DND-41 (cell line): ENCODE results near the gene TMEM115.
A peak's percentile ranks its signal among the peaks of the same experiment; 100 is the strongest.

Experiments used
- ATAC-seq: fragments of 200-7000 bp; cut with Tn5 transposase; 3 replicates; pipeline ENCODE4 v1.9.1; 2021; ENCODE audit warnings: low read depth; ENCODE audit not compliant: insufficient read depth
- DNase-seq: peaks from one replicate; pipeline ENCODE4 v3.0.0-alpha.2; 2020
- H2AFZ ChIP-seq: 2 replicates; pipeline ENCODE4 v1.6.0; 2012; ENCODE audit warnings: low read depth, low read length
- H3K27ac ChIP-seq: 2 replicates; pipeline ENCODE4 v1.5.1; 2012; ENCODE audit warnings: low read length, inconsistent platforms
- H3K27me3 ChIP-seq: fragments of 200-600 bp; sonication (generic); 2 replicates; pipeline ENCODE4 v1.6.0; 2012; ENCODE audit warnings: low read length, mild to moderate bottlenecking, inconsistent platforms; ENCODE audit not compliant: insufficient read depth, poor library complexity
- H3K36me3 ChIP-seq: 2 replicates; pipeline ENCODE4 v1.5.1; 2012; ENCODE audit warnings: low read length, inconsistent platforms; ENCODE audit not compliant: insufficient read depth
- H3K4me1 ChIP-seq: 2 replicates; pipeline ENCODE4 v1.5.1; 2012; ENCODE audit warnings: mild to moderate bottlenecking, low read length; ENCODE audit not compliant: insufficient read depth
- H3K4me2 ChIP-seq: 2 replicates; pipeline ENCODE4 v1.6.0; 2012; ENCODE audit warnings: mild to moderate bottlenecking, moderate library complexity, low read length, inconsistent platforms; ENCODE audit not compliant: insufficient read depth
- H3K4me3 ChIP-seq, 2 experiments: fragments of 200-600 bp in 1 of 2; shearing (Covaris generic) in 1 of 2; 2 replicates each; pipeline ENCODE4 v1.5.1; 2012 to 2016; ENCODE audit warnings: inconsistent platforms in 2 of 2, low read length in 2 of 2, mild to moderate bottlenecking in 2 of 2, low read depth in 1 of 2, moderate library complexity in 1 of 2
- H3K79me2 ChIP-seq: 2 replicates; pipeline ENCODE4 v1.6.0; 2012; ENCODE audit warnings: low read length, inconsistent platforms; ENCODE audit not compliant: insufficient read depth
- H3K9ac ChIP-seq: 2 replicates; pipeline ENCODE4 v1.6.0; 2012; ENCODE audit warnings: low read depth, mild to moderate bottlenecking, inconsistent platforms, low read length, moderate library complexity
- H3K9me3 ChIP-seq: 2 replicates; pipeline ENCODE4 v1.5.1; 2012; ENCODE audit warnings: low read length, moderate library complexity, mild to moderate bottlenecking, inconsistent platforms; ENCODE audit not compliant: insufficient read depth, severe bottlenecking
- H4K20me1 ChIP-seq: 2 replicates; pipeline ENCODE4 v1.6.0; 2012; ENCODE audit warnings: low read length; ENCODE audit not compliant: insufficient read depth
- EZH2 ChIP-seq: IDR thresholded peaks from 3 replicates; pipeline ENCODE4 v1.6.1; 2012; ENCODE audit warnings: borderline replicate concordance, low read depth, mild to moderate bottlenecking, moderate library complexity, low read length, inconsistent platforms; ENCODE audit not compliant: severe bottlenecking
- TF ChIP-seq, protein P1 (sequence below): IDR thresholded peaks from 2 replicates; pipeline ENCODE4 v1.5.1; 2012; ENCODE audit warnings: borderline replicate concordance, low read length, moderate library complexity, mild to moderate bottlenecking; ENCODE audit not compliant: poor library complexity, severe bottlenecking; ENCODE audit errors: extremely low read depth

TMEM115 gene

GRCh38 chr3:50388016-50388719, 28.8 kb upstream of the TMEM115 start:
- Histone ChIP-seq H3K79me2 (no peaks in the 10 kb centered on the region), H3K4me2 (no peak overlapping the region), H3K4me3 (no peak overlapping the region), H3K9ac (no peak overlapping the region), H4K20me1 (peaks cover 9% of the 10 kb centered on the region; the same call in 1 of the 2 replicates), H3K9me3 (no peaks in the 10 kb centered on the region), H3K4me1 (no peaks in the 10 kb centered on the region), H2AFZ (no peak overlapping the region), H3K36me3 (no peaks in the 10 kb centered on the region), H3K27me3 (no peaks in the 10 kb centered on the region), H3K27ac (no peak overlapping the region)
- TF ChIP-seq, protein P1, sequence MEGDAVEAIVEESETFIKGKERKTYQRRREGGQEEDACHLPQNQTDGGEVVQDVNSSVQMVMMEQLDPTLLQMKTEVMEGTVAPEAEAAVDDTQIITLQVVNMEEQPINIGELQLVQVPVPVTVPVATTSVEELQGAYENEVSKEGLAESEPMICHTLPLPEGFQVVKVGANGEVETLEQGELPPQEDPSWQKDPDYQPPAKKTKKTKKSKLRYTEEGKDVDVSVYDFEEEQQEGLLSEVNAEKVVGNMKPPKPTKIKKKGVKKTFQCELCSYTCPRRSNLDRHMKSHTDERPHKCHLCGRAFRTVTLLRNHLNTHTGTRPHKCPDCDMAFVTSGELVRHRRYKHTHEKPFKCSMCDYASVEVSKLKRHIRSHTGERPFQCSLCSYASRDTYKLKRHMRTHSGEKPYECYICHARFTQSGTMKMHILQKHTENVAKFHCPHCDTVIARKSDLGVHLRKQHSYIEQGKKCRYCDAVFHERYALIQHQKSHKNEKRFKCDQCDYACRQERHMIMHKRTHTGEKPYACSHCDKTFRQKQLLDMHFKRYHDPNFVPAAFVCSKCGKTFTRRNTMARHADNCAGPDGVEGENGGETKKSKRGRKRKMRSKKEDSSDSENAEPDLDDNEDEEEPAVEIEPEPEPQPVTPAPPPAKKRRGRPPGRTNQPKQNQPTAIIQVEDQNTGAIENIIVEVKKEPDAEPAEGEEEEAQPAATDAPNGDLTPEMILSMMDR = peak; percentile 44
- TF ChIP-seq EZH2 = no peak
- ATAC-seq = 0 out of 3 replicates have a peak, but pooled peaks have one; percentile 45
- DNase-seq = no peak

DNA sequence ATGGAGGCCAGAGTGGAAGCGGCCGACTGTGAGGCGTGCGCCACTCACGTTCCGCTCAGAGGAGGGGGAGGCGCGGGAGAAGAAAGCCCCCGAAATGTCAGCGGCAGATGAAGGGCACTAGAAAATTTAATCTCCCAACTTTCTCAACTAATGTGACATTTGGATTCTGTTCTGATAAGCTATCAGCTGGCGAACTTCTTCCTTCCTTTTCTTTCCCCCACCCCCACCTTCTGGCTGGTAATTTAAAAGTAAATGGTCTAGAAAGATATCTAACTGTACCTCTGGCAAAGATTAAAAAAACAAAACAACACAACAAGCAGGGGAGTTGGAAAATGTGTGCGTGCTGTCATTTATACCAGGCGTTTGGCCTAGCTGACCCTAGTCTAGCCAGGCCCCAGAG, 26.4 kb upstream of the TMEM115 start:
- no peaks in the 10 kb centered on the region for H3K4me1 ChIP-seq
- H3K9ac ChIP-seq = no peak overlapping the region
- ATAC-seq (no peak), DNase-seq (no peak)
- TF ChIP-seq EZH2 = no peak
- TF ChIP-seq, protein P1 = no peak
- H3K79me2 ChIP-seq = no peaks in the 10 kb centered on the region
- no peak overlapping the region for H3K4me3 ChIP-seq
- H3K27ac ChIP-seq = no peak overlapping the region
- H3K27me3 ChIP-seq = no peaks in the 10 kb centered on the region
- H3K4me2 ChIP-seq = no peak overlapping the region
- peaks cover 9% of the 10 kb centered on the region; the same call in 1 of the 2 replicates for H4K20me1 ChIP-seq
- no peak overlapping the region for H2AFZ ChIP-seq
- no peaks in the 10 kb centered on the region for H3K36me3 ChIP-seq
- H3K9me3 ChIP-seq = no peaks in the 10 kb centered on the region

DNA sequence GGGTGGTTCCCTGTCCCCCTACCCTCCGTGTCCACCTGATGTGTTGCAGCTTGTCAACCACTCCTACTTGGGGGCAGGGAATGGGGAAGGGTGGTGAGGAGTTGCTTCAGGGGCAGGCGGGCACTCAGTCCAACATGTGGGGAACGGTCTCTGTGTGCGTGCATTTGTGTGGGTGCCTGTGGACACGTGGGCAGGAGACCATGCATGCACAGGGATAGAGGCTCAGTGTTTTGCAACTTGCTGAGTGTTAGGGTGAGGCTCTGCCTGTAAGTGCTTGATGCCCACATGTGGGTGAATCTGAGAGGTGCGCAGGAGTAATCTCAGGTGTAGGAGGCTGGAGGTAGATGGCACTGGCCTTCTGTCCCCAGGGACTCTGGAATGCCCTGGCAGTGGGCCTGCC, 24.4 kb upstream of the TMEM115 start:
- Histone ChIP-seq H3K79me2 (no peaks in the 10 kb centered on the region), H3K9me3 (no peaks in the 10 kb centered on the region), H3K9ac (no peak overlapping the region), H3K27me3 (no peaks in the 10 kb centered on the region), H3K4me2 (no peak overlapping the region), H3K4me1 (no peaks in the 10 kb centered on the region), H3K4me3 (no peak overlapping the region), H3K36me3 (no peaks in the 10 kb centered on the region), H3K27ac (no peak overlapping the region), H2AFZ (no peak overlapping the region), H4K20me1 (peaks cover 9% of the 10 kb centered on the region; the same call in 1 of the 2 replicates)
- ATAC-seq (no peak), DNase-seq (no peak)
- TF ChIP-seq, protein P1 = no peak
- TF ChIP-seq EZH2 = no peak
